T-helper 2 cell (primary cell): ENCODE data around the gene ADGRV1.

ENCODE experiments used
- DNase-seq, 5 experiments: peaks; one replicate each; pipeline versions ENCODE4 v3.0.0 to v3.0.0-alpha.2; 2012 to 2022

ADGRV1 gene

GRCh38 chr5:91179018-91179417 is 620.4 kb downstream of the ADGRV1 start:
- DNase-seq = no peak

DNA sequence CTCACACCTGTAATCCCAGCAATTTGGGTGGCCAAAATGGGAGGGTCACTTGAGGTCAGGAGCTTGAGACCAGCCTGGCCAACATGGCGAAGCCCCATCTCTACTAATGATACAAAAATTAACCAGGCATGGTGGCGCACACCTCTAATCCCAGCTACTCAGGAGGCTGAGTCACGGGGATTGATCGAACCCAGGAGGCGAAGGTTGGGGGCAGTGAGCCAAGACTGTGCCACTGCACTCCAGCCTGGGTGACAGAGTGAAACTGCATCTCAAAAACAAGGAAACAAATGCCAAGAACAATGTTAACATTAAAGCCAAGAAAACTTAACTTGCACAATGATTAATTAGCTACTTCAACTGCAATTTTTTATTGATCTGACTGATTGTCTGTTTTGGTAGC is 621.9 kb downstream of the ADGRV1 start:
- no peak for DNase-seq

GRCh38 chr5:91182763-91183162 is 624.2 kb downstream of the ADGRV1 start:
- DNase-seq = peak in 1 of 5 experiments; percentile 41

DNA sequence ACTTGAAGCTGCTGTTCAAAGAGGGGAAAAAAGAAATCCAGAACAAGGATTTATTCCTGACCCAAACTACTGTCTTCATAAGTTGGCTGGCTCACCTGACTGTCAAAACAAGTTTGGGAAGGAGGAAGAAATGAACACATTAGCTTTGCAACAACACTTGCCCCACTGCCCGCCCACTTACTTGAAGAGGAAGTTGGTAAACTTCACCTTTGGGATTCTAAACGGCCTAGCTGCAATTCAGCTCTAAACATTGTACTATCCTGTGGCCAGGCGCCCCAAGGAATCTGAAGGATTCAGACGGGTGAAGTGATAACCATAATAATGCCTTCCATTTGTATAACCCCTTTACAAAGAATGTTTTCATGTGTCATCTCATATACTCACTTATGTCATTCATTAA is 625.1 kb downstream of the ADGRV1 start:
- DNase-seq = no peak

GRCh38 chr5:91186101-91186500 is 627.5 kb downstream of the ADGRV1 start:
- no peak for DNase-seq

DNA sequence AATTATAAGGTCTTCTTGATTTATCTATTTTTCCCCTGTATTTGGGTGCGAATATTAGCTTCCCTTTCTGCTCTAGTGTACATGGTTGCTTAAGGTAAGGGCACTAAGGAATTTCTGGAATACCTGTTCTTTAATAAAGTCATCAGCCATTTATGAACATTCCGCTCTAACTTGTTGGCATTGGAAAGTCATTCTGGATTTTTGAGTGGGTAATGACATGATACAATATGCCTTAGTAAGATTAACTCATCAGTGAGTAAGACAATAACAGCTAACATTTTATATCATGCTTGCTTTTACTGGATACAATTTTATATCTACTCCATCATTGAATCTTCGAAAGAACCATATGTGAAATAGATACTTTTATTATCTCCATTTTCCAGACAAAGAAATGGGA is 628.4 kb downstream of the ADGRV1 start:
- no peak for DNase-seq

- no peak for DNase-seq
Measured at GRCh38 chr5:91188755-91189154, 630.2 kb downstream of the ADGRV1 start.

- DNase-seq = peak in 1 of 5 experiments; percentile 6
Measured at GRCh38 chr5:91189480-91190313, 631.1 kb downstream of the ADGRV1 start.

GRCh38 chr5:91190314-91190690 is 631.7 kb downstream of the ADGRV1 start:
- no peak for DNase-seq

GRCh38 chr5:91194824-91195381 is 636.3 kb downstream of the ADGRV1 start:
- DNase-seq = no peak

GRCh38 chr5:91200692-91201091 is 642.1 kb downstream of the ADGRV1 start:
- no peak for DNase-seq

GRCh38 chr5:91206103-91206502 is 647.5 kb downstream of the ADGRV1 start:
- no peak for DNase-seq

DNA sequence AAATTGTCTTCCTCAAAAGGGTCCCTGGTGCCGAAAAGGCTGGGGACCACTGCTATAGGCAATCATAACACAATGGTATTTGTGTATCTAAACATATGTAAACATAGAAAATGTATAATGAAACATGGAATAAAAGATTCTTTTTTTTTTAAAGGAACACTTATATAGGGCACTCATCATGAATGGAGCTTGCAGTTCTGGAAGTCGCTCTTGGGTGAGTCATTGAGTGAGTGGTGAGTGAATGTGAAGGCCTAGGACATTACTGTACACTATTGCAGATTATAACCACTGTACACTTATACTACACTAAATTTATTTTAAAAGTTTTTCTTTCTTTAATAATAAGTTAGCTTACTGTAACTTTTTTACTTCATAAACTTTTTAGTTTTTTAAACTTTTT is 648.1 kb downstream of the ADGRV1 start:
- no peak for DNase-seq

DNA sequence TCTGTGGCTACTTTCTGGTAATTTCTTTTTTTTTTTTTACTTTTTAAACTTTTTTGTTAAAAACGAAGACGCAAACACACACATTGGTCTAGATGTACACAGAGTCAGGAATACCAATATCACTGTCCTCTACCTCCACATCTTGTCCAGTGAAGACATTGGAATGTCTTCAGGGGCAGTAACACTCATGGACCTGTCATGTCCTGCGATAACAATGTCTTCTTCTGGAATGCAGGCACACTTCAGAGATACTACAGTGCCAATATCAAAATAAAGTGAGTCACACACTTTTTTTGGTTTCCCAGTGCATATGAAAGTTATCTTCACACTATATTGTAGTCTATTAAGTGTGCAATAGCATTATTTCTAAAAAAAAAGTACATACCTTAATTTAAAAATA is 648.7 kb downstream of the ADGRV1 start:
- no peak for DNase-seq

DNA sequence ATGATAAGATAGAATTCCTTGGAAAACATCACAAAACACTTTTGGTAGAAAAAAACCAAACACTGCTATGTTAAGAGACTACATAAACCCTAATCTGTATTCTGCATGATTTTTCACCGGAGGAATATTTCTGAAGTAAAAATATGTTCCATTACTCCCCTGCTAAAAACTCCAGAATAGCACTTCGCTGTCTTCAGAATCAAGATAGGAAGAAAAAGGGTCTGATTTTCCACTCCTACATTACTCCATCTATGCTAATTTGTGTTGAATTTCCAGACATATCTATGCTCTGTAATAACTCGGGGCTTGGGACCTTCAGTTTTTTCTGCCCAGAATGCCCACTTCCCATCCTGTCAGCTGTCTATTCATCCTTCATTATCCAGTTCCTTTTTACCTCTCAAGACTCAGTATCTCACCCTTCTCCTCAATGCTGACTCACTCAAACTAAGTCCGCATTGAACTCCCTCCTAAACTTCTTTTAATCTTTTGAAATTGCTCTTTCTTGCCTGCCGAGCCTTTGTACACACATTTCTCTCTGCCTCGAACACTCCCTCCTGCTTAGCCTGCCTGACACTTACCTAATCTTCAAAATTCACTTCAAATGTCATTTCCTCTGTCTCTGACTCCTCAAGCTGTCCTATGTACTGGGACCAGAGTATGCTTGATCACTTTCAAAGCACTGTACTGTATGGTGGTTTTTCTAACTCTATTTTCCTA is 653.6 kb downstream of the ADGRV1 start:
- DNase-seq = no peak

- DNase-seq = no peak
Measured at GRCh38 chr5:91212714-91213092, 654.1 kb downstream of the ADGRV1 start.
